Measurements from ENCODE around the gene ZFAND2A.

The ZFAND2A gene

DNA sequence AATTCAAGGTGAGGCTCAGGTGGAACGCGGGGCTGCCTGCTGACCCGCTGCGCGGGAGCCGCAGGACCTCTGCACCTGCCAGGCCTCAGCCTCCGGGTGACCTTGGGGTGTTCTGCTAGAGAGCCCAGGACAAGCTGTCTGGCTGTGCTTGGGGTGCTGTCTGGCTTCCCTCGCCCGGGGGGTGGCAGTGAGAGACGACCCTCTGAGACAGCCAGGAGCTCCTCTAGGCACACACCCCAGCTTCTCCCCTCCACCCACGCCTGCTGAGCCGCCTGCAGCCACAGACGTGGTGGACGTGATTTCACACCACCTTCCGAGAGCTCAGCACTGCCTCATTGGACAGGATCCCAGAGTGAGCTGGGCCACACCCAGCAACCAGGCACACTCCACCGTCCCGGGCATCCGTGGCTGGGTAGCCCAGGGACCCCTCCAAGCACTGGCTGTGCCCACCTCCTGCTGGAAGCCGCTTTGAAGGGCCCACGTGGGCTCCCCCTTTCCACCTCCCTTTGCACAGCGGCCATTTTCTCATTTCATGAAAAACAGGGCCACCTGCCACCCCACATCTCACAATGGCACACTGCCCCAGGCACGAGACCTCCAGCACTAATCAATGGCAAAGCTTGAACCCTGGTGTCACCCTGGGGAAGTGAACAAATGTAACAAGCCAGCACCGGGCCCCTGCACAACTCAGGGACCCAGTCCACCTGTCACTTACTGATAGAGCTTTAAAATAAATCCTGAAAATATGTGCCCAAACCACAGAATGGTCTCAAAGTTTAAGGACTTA is 35.0 kb downstream of the ZFAND2A start:
- no peak for DNase-seq (ENCODE audit: low read depth in 1 of 2, low spot score in 1 of 2)
- H3K27ac ChIP-seq (replicated peaks) = no peak overlapping the region
- H3K4me3 ChIP-seq (replicated peaks; ENCODE audit: insufficient read depth, low read length) = no peak overlapping the region
- no peak for TF ChIP-seq SPI1 (IDR thresholded peaks at IDR 0.05; ENCODE audit: borderline replicate concordance, low read depth)
- no peak for TF ChIP-seq POLR2AphosphoS5 (IDR thresholded peaks at IDR 0.05; ENCODE audit: low read depth)
- no peak for TF ChIP-seq GABPA (IDR thresholded peaks at IDR 0.05; ENCODE audit: low read depth)
- TF ChIP-seq, protein P1, sequence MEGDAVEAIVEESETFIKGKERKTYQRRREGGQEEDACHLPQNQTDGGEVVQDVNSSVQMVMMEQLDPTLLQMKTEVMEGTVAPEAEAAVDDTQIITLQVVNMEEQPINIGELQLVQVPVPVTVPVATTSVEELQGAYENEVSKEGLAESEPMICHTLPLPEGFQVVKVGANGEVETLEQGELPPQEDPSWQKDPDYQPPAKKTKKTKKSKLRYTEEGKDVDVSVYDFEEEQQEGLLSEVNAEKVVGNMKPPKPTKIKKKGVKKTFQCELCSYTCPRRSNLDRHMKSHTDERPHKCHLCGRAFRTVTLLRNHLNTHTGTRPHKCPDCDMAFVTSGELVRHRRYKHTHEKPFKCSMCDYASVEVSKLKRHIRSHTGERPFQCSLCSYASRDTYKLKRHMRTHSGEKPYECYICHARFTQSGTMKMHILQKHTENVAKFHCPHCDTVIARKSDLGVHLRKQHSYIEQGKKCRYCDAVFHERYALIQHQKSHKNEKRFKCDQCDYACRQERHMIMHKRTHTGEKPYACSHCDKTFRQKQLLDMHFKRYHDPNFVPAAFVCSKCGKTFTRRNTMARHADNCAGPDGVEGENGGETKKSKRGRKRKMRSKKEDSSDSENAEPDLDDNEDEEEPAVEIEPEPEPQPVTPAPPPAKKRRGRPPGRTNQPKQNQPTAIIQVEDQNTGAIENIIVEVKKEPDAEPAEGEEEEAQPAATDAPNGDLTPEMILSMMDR (IDR thresholded peaks at IDR 0.05; ENCODE audit: insufficient read depth, low read length) = no peak
- TF ChIP-seq, protein P2, sequence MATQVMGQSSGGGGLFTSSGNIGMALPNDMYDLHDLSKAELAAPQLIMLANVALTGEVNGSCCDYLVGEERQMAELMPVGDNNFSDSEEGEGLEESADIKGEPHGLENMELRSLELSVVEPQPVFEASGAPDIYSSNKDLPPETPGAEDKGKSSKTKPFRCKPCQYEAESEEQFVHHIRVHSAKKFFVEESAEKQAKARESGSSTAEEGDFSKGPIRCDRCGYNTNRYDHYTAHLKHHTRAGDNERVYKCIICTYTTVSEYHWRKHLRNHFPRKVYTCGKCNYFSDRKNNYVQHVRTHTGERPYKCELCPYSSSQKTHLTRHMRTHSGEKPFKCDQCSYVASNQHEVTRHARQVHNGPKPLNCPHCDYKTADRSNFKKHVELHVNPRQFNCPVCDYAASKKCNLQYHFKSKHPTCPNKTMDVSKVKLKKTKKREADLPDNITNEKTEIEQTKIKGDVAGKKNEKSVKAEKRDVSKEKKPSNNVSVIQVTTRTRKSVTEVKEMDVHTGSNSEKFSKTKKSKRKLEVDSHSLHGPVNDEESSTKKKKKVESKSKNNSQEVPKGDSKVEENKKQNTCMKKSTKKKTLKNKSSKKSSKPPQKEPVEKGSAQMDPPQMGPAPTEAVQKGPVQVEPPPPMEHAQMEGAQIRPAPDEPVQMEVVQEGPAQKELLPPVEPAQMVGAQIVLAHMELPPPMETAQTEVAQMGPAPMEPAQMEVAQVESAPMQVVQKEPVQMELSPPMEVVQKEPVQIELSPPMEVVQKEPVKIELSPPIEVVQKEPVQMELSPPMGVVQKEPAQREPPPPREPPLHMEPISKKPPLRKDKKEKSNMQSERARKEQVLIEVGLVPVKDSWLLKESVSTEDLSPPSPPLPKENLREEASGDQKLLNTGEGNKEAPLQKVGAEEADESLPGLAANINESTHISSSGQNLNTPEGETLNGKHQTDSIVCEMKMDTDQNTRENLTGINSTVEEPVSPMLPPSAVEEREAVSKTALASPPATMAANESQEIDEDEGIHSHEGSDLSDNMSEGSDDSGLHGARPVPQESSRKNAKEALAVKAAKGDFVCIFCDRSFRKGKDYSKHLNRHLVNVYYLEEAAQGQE (IDR thresholded peaks at IDR 0.05; ENCODE audit: insufficient replicate concordance, low read depth) = no peak
- H3K27me3 ChIP-seq (ENCODE audit: insufficient read depth, poor library complexity, severe bottlenecking) = no peaks in the 10 kb centered on the region

DNA sequence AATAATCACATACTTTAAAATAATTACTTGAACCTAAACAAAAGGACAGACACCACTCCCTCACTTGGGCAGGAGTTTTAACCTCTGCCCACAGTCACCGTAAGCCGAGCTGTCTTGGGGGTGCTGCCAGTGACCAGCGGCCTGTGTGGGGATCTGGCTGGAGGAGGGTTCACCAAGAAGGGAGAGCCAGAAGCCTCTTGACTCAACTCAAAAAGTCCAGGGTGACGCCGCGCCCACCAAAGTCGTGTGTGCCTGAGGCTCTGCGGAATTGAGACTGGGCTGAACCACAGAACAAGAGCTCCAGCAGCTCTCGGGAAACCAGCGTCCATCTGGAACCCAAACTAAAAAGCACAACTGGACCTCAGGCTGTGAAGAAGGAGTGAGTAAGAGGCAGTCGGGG is 35.8 kb downstream of the ZFAND2A start:
- no peaks in the 10 kb centered on the region for H3K27me3 ChIP-seq (ENCODE audit: insufficient read depth, poor library complexity, severe bottlenecking)
- no peak overlapping the region for H3K4me3 ChIP-seq (replicated peaks; ENCODE audit: insufficient read depth, low read length)
- DNase-seq (ENCODE audit: low read depth in 1 of 2, low spot score in 1 of 2) = no peak
- TF ChIP-seq, protein P1 (IDR thresholded peaks at IDR 0.05; ENCODE audit: insufficient read depth, low read length) = no peak
- TF ChIP-seq POLR2AphosphoS5 (IDR thresholded peaks at IDR 0.05; ENCODE audit: low read depth) = no peak
- TF ChIP-seq, protein P2 (IDR thresholded peaks at IDR 0.05; ENCODE audit: insufficient replicate concordance, low read depth) = no peak
- TF ChIP-seq SPI1 (IDR thresholded peaks at IDR 0.05; ENCODE audit: borderline replicate concordance, low read depth) = no peak
- no peak for TF ChIP-seq GABPA (IDR thresholded peaks at IDR 0.05; ENCODE audit: low read depth)
- no peak overlapping the region for H3K27ac ChIP-seq (replicated peaks)

DNA sequence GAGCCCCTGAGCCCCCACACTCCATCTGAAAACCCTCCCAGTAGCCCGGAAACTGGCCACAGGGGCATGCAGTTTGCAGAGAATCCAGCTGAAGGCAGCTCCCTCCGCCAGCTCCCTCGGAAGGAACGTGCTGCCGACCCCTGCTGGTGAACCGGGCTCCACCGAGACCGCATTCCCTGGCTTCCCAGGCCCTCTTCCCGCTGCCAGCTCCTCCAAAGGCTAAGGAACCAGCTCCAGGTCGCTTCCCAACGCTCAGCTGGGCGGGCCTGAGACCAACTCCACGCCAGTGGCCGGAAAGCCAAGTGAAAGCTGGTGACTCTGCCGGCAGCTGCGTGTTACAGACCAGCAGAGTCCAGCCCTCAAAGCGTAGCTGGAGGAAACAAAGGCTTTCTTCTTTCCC is 36.3 kb downstream of the ZFAND2A start:
- no peak for DNase-seq (ENCODE audit: low read depth in 1 of 2, low spot score in 1 of 2)
- H3K4me3 ChIP-seq (replicated peaks; ENCODE audit: insufficient read depth, low read length) = no peak overlapping the region
- H3K27me3 ChIP-seq (ENCODE audit: insufficient read depth, poor library complexity, severe bottlenecking) = no peaks in the 10 kb centered on the region
- no peak for TF ChIP-seq GABPA (IDR thresholded peaks at IDR 0.05; ENCODE audit: low read depth)
- TF ChIP-seq, protein P1 (IDR thresholded peaks at IDR 0.05; ENCODE audit: insufficient read depth, low read length) = no peak
- TF ChIP-seq POLR2AphosphoS5 (IDR thresholded peaks at IDR 0.05; ENCODE audit: low read depth) = no peak
- TF ChIP-seq SPI1 (IDR thresholded peaks at IDR 0.05; ENCODE audit: borderline replicate concordance, low read depth) = no peak
- TF ChIP-seq, protein P2 (IDR thresholded peaks at IDR 0.05; ENCODE audit: insufficient replicate concordance, low read depth) = no peak
- no peak overlapping the region for H3K27ac ChIP-seq (replicated peaks)
